ENCODE results near the gene SETDB1. TPM values are rescaled to one million over a fixed set of nuclear protein-coding genes. Genes with fewer than 3 reads are reported as not detected.

The SETDB1 gene
- total and polyA plus RNA-seq, 2 of the 13 experiments (the other 11 are each of a cell fraction or from before 2014, with no cell fraction given) = 33.1 to 34.6 TPM

DNA sequence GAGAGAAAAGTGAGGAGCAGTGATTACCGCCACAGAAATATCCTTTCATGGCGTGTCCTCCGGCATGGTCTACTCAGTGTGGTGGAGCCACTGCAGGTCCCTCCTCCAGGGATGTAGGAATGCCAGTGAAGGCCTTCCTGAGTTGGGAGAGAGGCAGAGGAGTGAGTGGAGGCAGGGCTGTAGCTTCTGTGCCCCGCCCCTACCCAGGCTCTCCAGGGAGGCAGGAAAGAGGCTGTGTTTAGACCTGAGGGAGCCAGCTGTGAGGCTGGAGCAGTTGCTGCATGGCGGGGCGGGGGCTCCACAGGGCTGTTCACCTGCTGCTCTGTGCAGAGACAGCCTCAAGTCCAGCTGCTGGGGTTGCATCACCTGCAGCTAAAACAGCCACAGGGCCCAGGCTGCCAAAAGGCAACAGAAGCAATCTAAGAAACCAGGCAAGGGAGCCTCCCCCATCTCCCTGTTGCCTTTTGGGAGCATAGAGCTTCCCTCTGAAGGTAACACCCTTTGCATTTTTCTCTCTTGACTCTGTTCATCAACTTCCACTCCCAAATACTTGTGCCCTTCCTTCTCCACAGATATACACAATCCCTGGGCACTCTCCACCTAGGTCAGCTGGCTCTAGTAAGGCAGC, 55.1 kb downstream of the SETDB1 start (continued):
- TF ChIP-seq ZNF407 (CRISPR knock-in tag; IDR thresholded peaks at IDR 0.05; ENCODE audit: not compliant biosample characterization) = peak; percentile 100
- TF ChIP-seq ZNF121 (CRISPR knock-in tag; IDR thresholded peaks at IDR 0.05) = no peak
- no peak for TF ChIP-seq FUBP1 (CRISPR knock-in tag; IDR thresholded peaks at IDR 0.05; ENCODE audit: borderline replicate concordance)
- TF ChIP-seq TFE3 (CRISPR knock-in tag; IDR thresholded peaks at IDR 0.05) = no peak
- TF ChIP-seq RFXAP (CRISPR knock-in tag; IDR thresholded peaks at IDR 0.05; ENCODE audit: borderline replicate concordance) = no peak
- no peak for TF ChIP-seq ZMAT3 (CRISPR knock-in tag; conservative IDR thresholded peaks at IDR 0.05)
- no peak for TF ChIP-seq CHCHD3 (CRISPR knock-in tag; IDR thresholded peaks at IDR 0.05)
- TF ChIP-seq, protein P1, sequence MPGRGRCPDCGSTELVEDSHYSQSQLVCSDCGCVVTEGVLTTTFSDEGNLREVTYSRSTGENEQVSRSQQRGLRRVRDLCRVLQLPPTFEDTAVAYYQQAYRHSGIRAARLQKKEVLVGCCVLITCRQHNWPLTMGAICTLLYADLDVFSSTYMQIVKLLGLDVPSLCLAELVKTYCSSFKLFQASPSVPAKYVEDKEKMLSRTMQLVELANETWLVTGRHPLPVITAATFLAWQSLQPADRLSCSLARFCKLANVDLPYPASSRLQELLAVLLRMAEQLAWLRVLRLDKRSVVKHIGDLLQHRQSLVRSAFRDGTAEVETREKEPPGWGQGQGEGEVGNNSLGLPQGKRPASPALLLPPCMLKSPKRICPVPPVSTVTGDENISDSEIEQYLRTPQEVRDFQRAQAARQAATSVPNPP (CRISPR knock-in tag; IDR thresholded peaks at IDR 0.05) = no peak
- 0 out of 2 replicates have a peak, but pooled peaks have one; percentile 39 for TF ChIP-seq CBFB (CRISPR knock-in tag; IDR thresholded peaks at IDR 0.05)
- TF ChIP-seq PTBP1 (IDR thresholded peaks at IDR 0.05; ENCODE audit: low read depth, low read length, poor library complexity, severe bottlenecking) = no peak
- TF ChIP-seq, protein P2, sequence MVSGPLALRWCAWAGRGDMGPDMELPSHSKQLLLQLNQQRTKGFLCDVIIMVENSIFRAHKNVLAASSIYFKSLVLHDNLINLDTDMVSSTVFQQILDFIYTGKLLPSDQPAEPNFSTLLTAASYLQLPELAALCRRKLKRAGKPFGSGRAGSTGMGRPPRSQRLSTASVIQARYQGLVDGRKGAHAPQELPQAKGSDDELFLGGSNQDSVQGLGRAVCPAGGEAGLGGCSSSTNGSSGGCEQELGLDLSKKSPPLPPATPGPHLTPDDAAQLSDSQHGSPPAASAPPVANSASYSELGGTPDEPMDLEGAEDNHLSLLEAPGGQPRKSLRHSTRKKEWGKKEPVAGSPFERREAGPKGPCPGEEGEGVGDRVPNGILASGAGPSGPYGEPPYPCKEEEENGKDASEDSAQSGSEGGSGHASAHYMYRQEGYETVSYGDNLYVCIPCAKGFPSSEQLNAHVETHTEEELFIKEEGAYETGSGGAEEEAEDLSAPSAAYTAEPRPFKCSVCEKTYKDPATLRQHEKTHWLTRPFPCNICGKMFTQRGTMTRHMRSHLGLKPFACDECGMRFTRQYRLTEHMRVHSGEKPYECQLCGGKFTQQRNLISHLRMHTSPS (CRISPR knock-in tag; IDR thresholded peaks at IDR 0.05; ENCODE audit: low read depth) = 0 out of 2 replicates have a peak, but pooled peaks have one; percentile 12
- no peak for TF ChIP-seq ZNF205 (CRISPR knock-in tag; IDR thresholded peaks at IDR 0.05)
- TF ChIP-seq CAMTA2 (CRISPR knock-in tag; IDR thresholded peaks at IDR 0.05; ENCODE audit: borderline replicate concordance) = no peak
